ENCODE data around the gene CUX1.

- TF ChIP-seq CTCF (IDR thresholded peaks at IDR 0.05; ENCODE audit: insufficient read depth, low read depth, low read length) (no peak), EZH2 (IDR thresholded peaks at IDR 0.05; ENCODE audit: insufficient read depth, low read length) (no peak)
Observed at GRCh38 chr7:102296179-102296438, 478.7 kb downstream of the CUX1 start.

All from astrocyte (in vitro differentiated cells and primary cell).